Erythroblast (primary cell): Measurements from ENCODE around the gene CAPN13.

Source experiments
- GATA1 ChIP-seq: IDR thresholded peaks from 2 replicates; pipeline ENCODE4 v1.6.1; 2011; ENCODE audit warnings: low read depth, mild to moderate bottlenecking, control low read depth, low read length, moderate library complexity
- POLR2A ChIP-seq: IDR thresholded peaks from 2 replicates; pipeline ENCODE4 v1.6.1; 2011; ENCODE audit warnings: mild to moderate bottlenecking, low read length

DNA sequence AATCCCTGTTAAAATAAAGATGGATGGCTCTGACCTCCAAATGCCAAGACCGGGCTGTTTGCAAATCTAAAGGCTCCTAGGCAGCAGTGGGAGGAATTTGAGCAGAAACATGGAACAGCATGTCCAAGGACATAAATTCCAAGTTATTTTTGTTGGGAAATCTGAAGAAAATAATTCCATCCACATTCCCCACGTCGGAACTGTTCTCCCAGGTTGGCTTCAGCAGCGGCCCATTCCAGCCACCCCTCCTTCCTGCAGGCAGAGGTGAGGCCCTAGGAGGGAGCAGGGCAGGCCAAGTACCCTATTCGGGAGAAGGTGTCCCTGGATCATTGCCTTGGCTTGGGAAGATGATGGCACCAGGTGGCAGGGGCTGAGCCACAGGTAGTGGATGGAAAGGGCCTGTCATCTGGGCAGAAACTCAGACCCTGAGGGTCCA, 117.1 kb downstream of the CAPN13 start:
- TF ChIP-seq GATA1 (no peak), POLR2A (no peak)
